Type B pancreatic cell (in vitro differentiated cells): ENCODE data around the gene ABHD12. TPM values are rescaled to one million over a fixed set of nuclear protein-coding genes. Genes with fewer than 3 reads are reported as not detected.
"Not testable (repeated sequence)": the region's sequence is repeated elsewhere in the genome, so short reads cannot be mapped to it uniquely, and the experiment has no call there.

Source experiments
- DNase-seq: peaks from one replicate; pipeline ENCODE4 v3.0.0; 2021; ENCODE audit warnings: mixed read lengths; ENCODE audit not compliant: unreplicated experiment; ENCODE audit errors: extremely low spot score
- H3K27ac Mint-ChIP-seq: 2 replicates; pipeline ENCODE4 v1.8.0; 2021; ENCODE audit warnings: mild to moderate bottlenecking, mixed read lengths
- H3K27me3 Mint-ChIP-seq: 2 replicates; pipeline ENCODE4 v1.8.0; 2021; ENCODE audit warnings: mixed read lengths
- H3K36me3 Mint-ChIP-seq: 2 replicates; pipeline ENCODE4 v1.8.0; 2021; ENCODE audit warnings: mixed read lengths
- H3K4me1 Mint-ChIP-seq: one replicate; pipeline ENCODE4 v1.8.0; 2021; ENCODE audit warnings: mixed read lengths; ENCODE audit not compliant: unreplicated experiment
- H3K4me3 Mint-ChIP-seq: 2 replicates; pipeline ENCODE4 v1.8.0; 2021; ENCODE audit warnings: mild to moderate bottlenecking, mixed read lengths
- H3K9me3 Mint-ChIP-seq: 2 replicates; pipeline ENCODE4 v1.8.0; 2021; ENCODE audit warnings: mixed read lengths
- total RNA-seq: library from RNA; stranded (reverse); gene quantifications from 2 replicates; pipeline ENCODE4 v1.2.1, GENCODE V29; 2021; ENCODE audit warnings: low replicate concordance
- TF ChIP-seq, protein P1 (sequence below): fragments of 200-600 bp; sonication (generic); conservative IDR thresholded peaks from 2 replicates; pipeline ENCODE4 v1.5.0; 2021; ENCODE audit warnings: antibody characterized with exemption, mild to moderate bottlenecking

ABHD12 gene
- total RNA-seq, 1 donor from 2014 or later, result 68.9 TPM

DNA sequence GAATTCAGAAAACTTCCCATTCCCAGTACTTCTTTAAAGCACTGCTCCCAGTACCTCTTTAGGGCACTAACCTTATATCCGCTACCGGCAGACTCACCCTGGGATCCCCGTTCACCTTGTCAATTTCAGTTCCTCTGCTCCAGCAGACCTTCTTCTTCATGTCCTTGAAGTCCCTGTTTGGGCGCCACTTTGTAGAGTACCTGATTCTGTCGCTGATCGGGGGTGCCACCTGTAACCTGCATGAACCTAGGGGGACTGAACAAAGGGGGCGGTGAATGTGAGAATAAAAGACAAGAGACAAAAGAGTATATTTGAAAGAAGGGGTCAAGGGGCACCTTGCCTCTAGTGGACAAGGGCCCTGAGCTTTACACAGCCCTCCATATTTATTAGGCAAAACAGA is 11.9 kb upstream of the ABHD12 start:
- DNase-seq, result no peak
- no peak overlapping the region for H3K27ac Mint-ChIP-seq
- peaks cover 16% of the 10 kb centered on the region for H3K9me3 Mint-ChIP-seq
- no peak overlapping the region for H3K4me3 Mint-ChIP-seq
- TF ChIP-seq, protein P1, sequence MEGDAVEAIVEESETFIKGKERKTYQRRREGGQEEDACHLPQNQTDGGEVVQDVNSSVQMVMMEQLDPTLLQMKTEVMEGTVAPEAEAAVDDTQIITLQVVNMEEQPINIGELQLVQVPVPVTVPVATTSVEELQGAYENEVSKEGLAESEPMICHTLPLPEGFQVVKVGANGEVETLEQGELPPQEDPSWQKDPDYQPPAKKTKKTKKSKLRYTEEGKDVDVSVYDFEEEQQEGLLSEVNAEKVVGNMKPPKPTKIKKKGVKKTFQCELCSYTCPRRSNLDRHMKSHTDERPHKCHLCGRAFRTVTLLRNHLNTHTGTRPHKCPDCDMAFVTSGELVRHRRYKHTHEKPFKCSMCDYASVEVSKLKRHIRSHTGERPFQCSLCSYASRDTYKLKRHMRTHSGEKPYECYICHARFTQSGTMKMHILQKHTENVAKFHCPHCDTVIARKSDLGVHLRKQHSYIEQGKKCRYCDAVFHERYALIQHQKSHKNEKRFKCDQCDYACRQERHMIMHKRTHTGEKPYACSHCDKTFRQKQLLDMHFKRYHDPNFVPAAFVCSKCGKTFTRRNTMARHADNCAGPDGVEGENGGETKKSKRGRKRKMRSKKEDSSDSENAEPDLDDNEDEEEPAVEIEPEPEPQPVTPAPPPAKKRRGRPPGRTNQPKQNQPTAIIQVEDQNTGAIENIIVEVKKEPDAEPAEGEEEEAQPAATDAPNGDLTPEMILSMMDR, result no peak
- H3K36me3 Mint-ChIP-seq, result peaks cover 4% of the 10 kb centered on the region
- H3K4me1 Mint-ChIP-seq, result peaks cover 21% of the 10 kb centered on the region
- H3K27me3 Mint-ChIP-seq, result no peaks in the 10 kb centered on the region

DNA sequence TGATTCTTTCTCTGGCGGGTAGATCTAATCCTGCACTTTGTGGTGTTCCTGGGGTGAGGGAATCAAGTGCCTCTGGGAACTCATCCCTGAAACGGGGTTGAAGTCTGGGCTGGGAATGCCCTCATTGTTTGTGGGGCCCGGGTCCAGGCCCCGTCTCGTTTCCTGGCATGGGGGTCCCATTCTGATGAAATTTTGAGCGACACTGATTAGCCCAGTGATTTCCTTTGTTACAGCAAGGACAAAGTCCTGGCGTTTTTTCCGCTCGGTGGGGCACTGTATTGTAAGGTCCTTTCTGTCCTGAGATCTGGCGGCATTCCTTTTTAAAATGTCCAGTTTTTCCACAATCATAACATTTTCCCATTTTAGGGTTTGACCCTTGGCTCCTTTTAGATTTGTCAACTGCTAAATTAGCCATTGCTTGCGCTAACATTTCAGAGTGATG is 9.7 kb upstream of the ABHD12 start:
- DNase-seq, H3K27me3 Mint-ChIP-seq, H3K27ac Mint-ChIP-seq, H3K4me3 Mint-ChIP-seq, H3K36me3 Mint-ChIP-seq: not testable (repeated sequence)
- peaks cover 16% of the 10 kb centered on the region for H3K9me3 Mint-ChIP-seq
- peaks cover 19% of the 10 kb centered on the region for H3K4me1 Mint-ChIP-seq

DNA sequence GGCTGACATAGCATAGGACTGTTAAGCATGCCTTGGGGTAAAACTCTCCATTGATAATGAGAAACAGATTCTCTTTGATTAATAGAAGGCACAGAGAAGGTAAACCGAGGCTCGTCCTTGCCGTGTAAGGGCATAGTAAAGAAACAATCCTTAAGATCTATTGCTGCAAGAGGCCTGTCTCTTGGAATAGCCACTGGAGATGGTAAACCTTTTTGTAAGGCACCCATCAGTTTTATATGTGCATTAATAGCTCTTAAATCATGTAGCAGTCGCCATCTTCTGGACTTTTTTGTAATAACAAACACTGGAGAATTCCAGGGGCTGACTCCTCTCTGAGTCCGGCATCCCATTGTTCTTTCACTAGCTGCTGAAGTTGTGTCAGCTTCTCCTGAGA is 8.4 kb upstream of the ABHD12 start:
- H3K27ac Mint-ChIP-seq, result peak overlapping the region; percentile 26
- H3K9me3 Mint-ChIP-seq, result peaks cover 10% of the 10 kb centered on the region
- peaks cover 19% of the 10 kb centered on the region for H3K4me1 Mint-ChIP-seq
- no peaks in the 10 kb centered on the region for H3K27me3 Mint-ChIP-seq
- peaks cover 4% of the 10 kb centered on the region for H3K36me3 Mint-ChIP-seq
- no peak overlapping the region for H3K4me3 Mint-ChIP-seq
- DNase-seq, result no peak
- TF ChIP-seq, protein P1, result peak; percentile 75

DNA sequence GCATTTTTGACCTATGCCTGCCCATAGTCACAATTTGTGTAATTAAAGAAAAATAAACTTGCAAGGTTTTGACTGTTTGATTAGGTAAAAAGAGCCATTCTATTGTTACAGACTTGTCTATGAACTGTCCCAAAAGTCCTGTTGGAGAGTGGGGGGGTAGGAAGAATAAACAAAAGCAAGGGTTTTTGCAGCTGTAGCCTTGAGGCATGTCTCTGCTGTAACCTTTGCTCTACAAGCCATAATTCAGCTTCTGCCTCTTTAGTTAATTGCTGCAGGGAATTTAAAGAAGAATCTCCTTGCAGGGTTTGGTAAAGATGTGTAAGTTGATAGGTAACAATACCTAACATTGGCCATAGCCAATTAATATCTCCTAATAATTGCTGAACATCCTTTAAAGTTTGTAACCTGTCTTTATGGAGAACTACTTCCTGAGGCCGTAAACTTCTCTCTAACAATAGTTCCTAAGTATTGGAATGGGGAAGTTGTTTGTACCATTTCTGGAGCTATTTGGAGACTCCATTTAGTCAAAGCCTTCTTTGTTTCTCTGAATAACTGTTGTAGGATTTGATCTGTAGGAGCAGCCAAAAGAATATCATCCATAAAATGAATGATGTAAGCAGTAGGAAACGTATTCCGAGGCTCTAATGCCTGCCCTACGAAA is 7.9 kb upstream of the ABHD12 start:
- TF ChIP-seq, protein P1, result no peak

DNA sequence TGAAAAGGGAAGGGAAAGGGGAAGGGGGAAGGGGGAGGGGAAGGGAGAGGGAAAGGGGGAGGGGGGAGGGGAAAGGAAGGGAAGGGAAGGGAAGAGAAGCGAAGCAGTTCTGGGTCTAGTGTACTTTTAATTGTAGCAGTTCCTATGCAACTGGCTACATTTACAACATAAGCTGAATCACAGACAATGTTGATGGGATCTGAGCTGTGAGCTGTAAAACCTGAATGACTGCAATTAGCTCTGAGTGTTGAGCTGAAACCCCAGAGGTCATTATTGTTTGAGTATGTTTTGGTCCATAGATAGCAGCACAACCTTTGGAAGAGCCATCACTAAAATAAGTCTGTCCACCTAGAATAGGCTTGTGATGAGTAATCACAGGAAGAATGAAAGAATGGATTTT is 7.2 kb upstream of the ABHD12 start:
- Mint-ChIP-seq H3K9me3 (peaks cover 5% of the 10 kb centered on the region), H3K4me3 (no peak overlapping the region), H3K4me1 (peaks cover 19% of the 10 kb centered on the region), H3K27ac (peak overlapping the region; percentile 54), H3K36me3 (peaks cover 4% of the 10 kb centered on the region), H3K27me3 (no peaks in the 10 kb centered on the region)
- TF ChIP-seq, protein P1, result no peak
- no peak for DNase-seq

More for the DNA sequence above, 7.9 kb upstream of the ABHD12 start:
- H3K4me1 Mint-ChIP-seq, result peaks cover 19% of the 10 kb centered on the region
- peaks cover 9% of the 10 kb centered on the region for H3K9me3 Mint-ChIP-seq
- DNase-seq, result no peak
- H3K36me3 Mint-ChIP-seq, result peaks cover 4% of the 10 kb centered on the region
- peak overlapping the region; percentile 54 for H3K27ac Mint-ChIP-seq
- H3K27me3 Mint-ChIP-seq, result no peaks in the 10 kb centered on the region
- H3K4me3 Mint-ChIP-seq, result no peak overlapping the region

DNA sequence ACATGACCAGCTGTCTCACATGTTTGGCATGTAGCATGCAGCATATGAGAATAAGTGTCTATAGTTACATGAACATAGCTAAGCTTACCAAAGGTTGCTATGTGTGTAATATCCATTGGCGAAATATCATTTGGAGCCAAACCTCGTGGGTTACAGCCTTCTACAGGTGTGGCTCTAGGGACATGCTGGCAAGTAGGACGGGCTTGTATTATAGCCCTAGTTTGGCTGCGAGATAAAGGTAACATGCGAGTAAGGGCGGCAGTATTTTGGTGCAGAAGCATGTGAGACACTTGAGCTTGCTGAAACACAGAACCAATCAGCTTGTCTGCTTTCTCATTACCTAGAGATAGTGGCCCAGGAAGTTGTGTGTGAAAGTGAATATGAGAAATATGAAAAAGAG is 6.5 kb upstream of the ABHD12 start:
- H3K27ac Mint-ChIP-seq, result peak overlapping the region; percentile 77
- peaks cover 19% of the 10 kb centered on the region for H3K4me1 Mint-ChIP-seq
- no peak for DNase-seq
- no peaks in the 10 kb centered on the region for H3K9me3 Mint-ChIP-seq
- no peaks in the 10 kb centered on the region for H3K27me3 Mint-ChIP-seq
- TF ChIP-seq, protein P1, result no peak
- H3K36me3 Mint-ChIP-seq, result no peaks in the 10 kb centered on the region
- no peak overlapping the region for H3K4me3 Mint-ChIP-seq
